ENCODE results near the gene KAZN. TPM values are rescaled to one million over a fixed set of nuclear protein-coding genes. Genes with fewer than 3 reads are reported as not detected.

KAZN gene
- polyA plus RNA-seq, 1 of the 3 experiments (the other 2 are of a cell fraction), result 6.8 TPM

DNA sequence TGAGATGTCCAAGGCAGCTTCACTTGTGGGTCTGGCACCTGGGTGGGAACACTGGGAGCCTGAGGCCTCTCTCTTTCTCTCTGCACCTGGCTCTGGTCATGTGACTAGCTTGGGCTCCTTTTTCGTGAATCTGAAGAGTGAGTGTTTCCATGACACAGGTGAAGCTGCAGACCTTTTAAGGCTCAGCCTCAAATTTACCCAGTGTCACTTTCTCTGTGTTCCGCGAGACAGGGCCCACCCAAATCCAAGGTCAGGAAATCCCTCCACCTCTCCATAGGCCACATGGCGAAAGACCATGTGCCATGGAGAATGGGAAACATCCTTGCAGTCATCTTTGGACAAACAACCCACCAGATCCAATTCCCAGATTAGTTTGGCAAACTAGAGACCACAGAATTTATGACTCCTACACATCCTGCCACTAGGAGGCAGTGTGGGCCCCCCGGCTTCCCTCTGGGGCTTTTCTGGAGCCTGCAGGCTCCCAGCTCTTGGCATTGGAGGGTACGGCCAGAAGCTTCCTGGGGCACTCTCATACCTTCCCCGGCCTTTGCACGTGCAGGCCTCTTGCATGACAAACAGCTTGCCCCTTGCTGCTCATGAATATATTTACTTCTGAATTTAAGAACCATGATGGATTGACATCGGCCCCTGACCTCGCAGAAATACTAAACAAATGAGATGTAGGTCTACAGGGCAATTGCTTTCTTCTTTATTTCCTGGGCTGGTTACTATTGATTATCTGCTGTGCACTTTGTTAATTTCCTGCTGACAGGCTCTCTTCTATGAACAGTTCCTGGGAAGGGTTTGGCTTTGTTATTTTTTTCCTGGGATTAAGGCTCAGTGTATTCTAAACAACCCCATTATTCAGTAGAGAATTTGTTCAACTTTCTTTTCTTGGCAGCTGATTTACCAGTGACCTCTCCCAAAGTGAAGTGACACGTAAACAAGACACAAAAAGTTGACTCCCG lies 180.7 kb downstream of the KAZN start (continued):
- no peak for TF ChIP-seq REST (IDR thresholded peaks at IDR 0.05; ENCODE audit: low read depth, low read length)
- no peak for TF ChIP-seq JUND (IDR thresholded peaks at IDR 0.05)
- TF ChIP-seq FOSL2 (IDR thresholded peaks at IDR 0.05; ENCODE audit: borderline replicate concordance, low read depth), result no peak

- Histone ChIP-seq H3K36me3 (replicated peaks in 1 of 2; ENCODE audit: control insufficient read depth in 1 of 2, insufficient read depth in 2 of 2, low read length in 1 of 2) (no peaks in the 10 kb centered on the region), H2AFZ (ENCODE audit: low read depth) (no peak overlapping the region), H3K9ac (no peak overlapping the region), H3K4me3 (ENCODE audit: low read depth in 2 of 2, low read length in 1 of 2) (no peak overlapping the region), H3K27ac (ENCODE audit: low read depth in 2 of 2, low read length in 1 of 2) (no peak overlapping the region), H3K4me1 (ENCODE audit: control insufficient read depth in 1 of 2, insufficient read depth in 2 of 2, low read depth in 1 of 2, low read length in 1 of 2) (peaks cover 0 to 2% of the 10 kb centered on the region in 2 experiments; a peak in 1 of 4 replicates), H3F3A (replicated peaks; ENCODE audit: insufficient read depth) (no peaks in the 10 kb centered on the region), H3K27me3 (ENCODE audit: insufficient read depth) (no peaks in the 10 kb centered on the region), H3K4me2 (no peak overlapping the region), H4K20me1 (ENCODE audit: insufficient read depth) (no peaks in the 10 kb centered on the region), H3K79me2 (ENCODE audit: insufficient read depth) (no peaks in the 10 kb centered on the region), H3K9me2 (no peaks in the 10 kb centered on the region), H3K9me3 (no peaks in the 10 kb centered on the region)
- POLR2A ChIA-PET, result no interaction called here
- TF ChIP-seq FOXJ3 (CRISPR knock-in tag; IDR thresholded peaks at IDR 0.05) (no peak), RXRA (IDR thresholded peaks at IDR 0.05; ENCODE audit: borderline replicate concordance, low read depth) (no peak)
- DNase-seq, result no peak
- CTCF ChIA-PET, result interaction anchor here (0.6 to 2.3 kb wide), 8 partner anchors 8 to 267 kb away, joined by 3 to 7 read pairs (median 4); no protein-coding TSS in a partner anchor
- 79% methylated on average over 2 of the region's 2 CpGs for WGBS (ENCODE audit: low lambda C conversion rate)
Observed at GRCh38 chr1:14780271-14780670, 181.8 kb downstream of the KAZN start.

GRCh38 chr1:14781811-14782210 lies 183.3 kb downstream of the KAZN start:
- Histone ChIP-seq H3K4me2 (no peak overlapping the region), H3K4me1 (ENCODE audit: control insufficient read depth in 1 of 2, insufficient read depth in 2 of 2, low read depth in 1 of 2, low read length in 1 of 2) (peaks cover 0 to 2% of the 10 kb centered on the region in 2 experiments; a peak in 1 of 4 replicates), H3K79me2 (ENCODE audit: insufficient read depth) (no peaks in the 10 kb centered on the region), H3K36me3 (replicated peaks in 1 of 2; ENCODE audit: control insufficient read depth in 1 of 2, insufficient read depth in 2 of 2, low read length in 1 of 2) (no peaks in the 10 kb centered on the region), H3K9ac (no peak overlapping the region), H4K20me1 (ENCODE audit: insufficient read depth) (no peaks in the 10 kb centered on the region), H3K27me3 (ENCODE audit: insufficient read depth) (no peaks in the 10 kb centered on the region), H3K9me3 (no peaks in the 10 kb centered on the region), H3F3A (replicated peaks; ENCODE audit: insufficient read depth) (no peaks in the 10 kb centered on the region), H3K4me3 (ENCODE audit: low read depth in 2 of 2, low read length in 1 of 2) (no peak overlapping the region), H2AFZ (ENCODE audit: low read depth) (no peak overlapping the region), H3K27ac (ENCODE audit: low read depth in 2 of 2, low read length in 1 of 2) (no peak overlapping the region), H3K9me2 (no peaks in the 10 kb centered on the region)
- DNase-seq, result no peak
- WGBS (ENCODE audit: low lambda C conversion rate), result 47% methylated on average over 5 of the region's 5 CpGs
- TF ChIP-seq REST (IDR thresholded peaks at IDR 0.05; ENCODE audit: low read depth, low read length) (no peak), EZH2phosphoT487 (IDR thresholded peaks at IDR 0.05; ENCODE audit: borderline replicate concordance, low read depth) (no peak), YY1 (IDR thresholded peaks at IDR 0.05; ENCODE audit: low read depth) (no peak), MEF2A (IDR thresholded peaks at IDR 0.05; ENCODE audit: borderline replicate concordance, low read depth) (no peak), SMC3 (IDR thresholded peaks at IDR 0.05; ENCODE audit: low read depth, low read length) (no peak)
- TF ChIP-seq, protein P1, sequence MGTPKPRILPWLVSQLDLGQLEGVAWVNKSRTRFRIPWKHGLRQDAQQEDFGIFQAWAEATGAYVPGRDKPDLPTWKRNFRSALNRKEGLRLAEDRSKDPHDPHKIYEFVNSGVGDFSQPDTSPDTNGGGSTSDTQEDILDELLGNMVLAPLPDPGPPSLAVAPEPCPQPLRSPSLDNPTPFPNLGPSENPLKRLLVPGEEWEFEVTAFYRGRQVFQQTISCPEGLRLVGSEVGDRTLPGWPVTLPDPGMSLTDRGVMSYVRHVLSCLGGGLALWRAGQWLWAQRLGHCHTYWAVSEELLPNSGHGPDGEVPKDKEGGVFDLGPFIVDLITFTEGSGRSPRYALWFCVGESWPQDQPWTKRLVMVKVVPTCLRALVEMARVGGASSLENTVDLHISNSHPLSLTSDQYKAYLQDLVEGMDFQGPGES (IDR thresholded peaks at IDR 0.05; ENCODE audit: low read depth, low read length), result no peak
- ChIA-PET POLR2A (no interaction called here), CTCF (interaction anchor here (0.7 kb wide), 1 partner anchor 16 kb away, joined by 3 read pairs; no protein-coding TSS in a partner anchor)
